Tibial nerve (tissue), 3 donors: ENCODE results near the gene USP28.
"Not testable (repeated sequence)": the region's sequence is repeated elsewhere in the genome, so short reads cannot be mapped to it uniquely, and the experiment has no call there.

ENCODE experiments used
- CTCF ChIP-seq, 5 experiments: fragments of 200-600 bp in 3 of 5; fragments of 450-650 bp in 2 of 5; sonication (generic) in 3 of 5; IDR thresholded peaks; one replicate each; pipeline ENCODE4 v1.5.1; 2016 to 2019; ENCODE audit warnings: antibody characterized with exemption in 5 of 5, mild to moderate bottlenecking in 3 of 5, moderate library complexity in 2 of 5
- POLR2A ChIP-seq, 2 donors: fragments of 450-650 bp; IDR thresholded peaks; one replicate each; pipeline ENCODE4 v1.6.1; 2017; ENCODE audit warnings: antibody characterized with exemption in 2 of 2, mild to moderate bottlenecking in 2 of 2, moderate library complexity in 2 of 2

- TF ChIP-seq CTCF, POLR2A (IDR thresholded peaks at IDR 0.05): not testable (repeated sequence)
Measured at GRCh38 chr11:113879446-113879845, 4.1 kb upstream of the USP28 start.
